Measurements from ENCODE around the gene TUBB1. TPM values are rescaled to one million over a fixed set of nuclear protein-coding genes. Genes with fewer than 3 reads are reported as not detected.

TUBB1 gene
- polyA plus RNA-seq, 1 donor from 2014 or later: 7.8 TPM

DNA sequence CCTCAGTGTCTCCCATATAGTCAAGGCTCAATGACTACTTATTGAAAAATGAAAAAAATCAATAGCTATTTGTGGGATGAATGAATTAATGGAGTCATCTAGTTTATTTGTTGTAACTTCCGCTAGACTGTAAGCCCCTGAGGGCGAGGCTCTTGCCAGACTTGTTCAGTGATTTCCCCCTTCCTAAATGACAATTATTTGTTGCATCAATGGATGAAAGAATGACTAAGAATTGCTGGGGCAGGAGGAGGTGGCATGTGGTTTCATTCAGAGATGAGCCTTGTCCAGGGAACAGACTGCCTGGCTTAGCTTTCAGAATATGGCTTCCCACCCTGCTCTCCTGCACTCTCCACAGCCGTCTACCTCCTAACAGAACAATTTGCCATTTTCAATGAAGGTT, 24.5 kb downstream of the TUBB1 start:
- Mint-ChIP-seq H3K4me1 (peaks cover 37 to 55% (median 45%) of the 10 kb centered on the region in 3 donors), H3K36me3 (no peaks in the 10 kb centered on the region), H3K27ac (peak overlapping the region; percentile 32 to 94 (median 85)), H3K27me3 (no peaks in the 10 kb centered on the region), H3K4me3 (peak overlapping the region; percentile 82 to 94 (median 90)), H3K9me3 (no peaks in the 10 kb centered on the region)

DNA sequence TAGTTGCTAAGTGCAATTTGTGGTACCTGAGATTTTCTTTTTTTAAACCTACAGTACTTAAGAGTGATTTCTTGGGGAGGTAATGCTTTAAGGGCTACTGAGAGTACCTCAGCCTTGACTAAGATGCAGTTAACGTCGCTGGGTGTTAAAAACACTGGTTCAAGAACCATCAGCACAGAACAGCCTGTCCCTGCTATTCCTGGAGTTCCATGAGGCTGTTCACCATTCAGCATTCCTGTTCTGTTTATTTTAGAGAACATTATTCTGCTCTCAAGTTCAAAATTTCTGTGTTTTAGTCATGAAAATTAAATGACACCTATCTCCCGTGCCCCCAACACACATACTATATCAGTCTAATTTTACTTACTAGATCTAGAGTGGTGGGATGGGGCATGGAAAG, 25.1 kb downstream of the TUBB1 start:
- Mint-ChIP-seq H3K27me3 (peaks cover under 1% of the 10 kb centered on the region), H3K36me3 (no peaks in the 10 kb centered on the region), H3K4me1 (peaks cover 32 to 49% (median 40%) of the 10 kb centered on the region in 3 donors), H3K27ac (peak overlapping the region in 2 of 3 donors; percentile 85 to 94), H3K4me3 (peak overlapping the region in 1 of 4 donors; percentile 82), H3K9me3 (no peaks in the 10 kb centered on the region)

DNA sequence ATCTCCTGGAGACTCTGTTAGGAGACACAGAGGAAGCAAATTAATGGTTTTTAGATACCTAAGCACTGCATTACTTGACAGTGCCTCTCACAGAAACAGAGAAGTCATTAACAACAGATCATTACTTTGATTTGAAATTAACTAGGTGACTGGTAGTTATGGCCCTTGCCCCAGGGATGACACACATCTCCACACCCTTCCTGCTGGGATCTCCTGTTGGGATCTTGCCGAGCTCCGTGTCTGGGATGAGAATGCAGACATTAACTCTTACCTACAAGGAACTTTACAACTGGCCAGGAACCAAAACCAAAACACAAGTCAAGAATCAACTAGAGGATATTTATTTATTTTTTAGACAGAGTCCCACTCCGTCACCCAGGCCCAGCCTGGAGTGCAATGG, 25.6 kb downstream of the TUBB1 start:
- Mint-ChIP-seq H3K36me3 (no peaks in the 10 kb centered on the region), H3K9me3 (no peaks in the 10 kb centered on the region), H3K27me3 (peaks cover 2% of the 10 kb centered on the region), H3K4me1 (peaks cover 30 to 45% (median 36%) of the 10 kb centered on the region in 3 donors), H3K27ac (peak overlapping the region in 1 of 3 donors; percentile 85), H3K4me3 (peak overlapping the region in 1 of 4 donors; percentile 28)

DNA sequence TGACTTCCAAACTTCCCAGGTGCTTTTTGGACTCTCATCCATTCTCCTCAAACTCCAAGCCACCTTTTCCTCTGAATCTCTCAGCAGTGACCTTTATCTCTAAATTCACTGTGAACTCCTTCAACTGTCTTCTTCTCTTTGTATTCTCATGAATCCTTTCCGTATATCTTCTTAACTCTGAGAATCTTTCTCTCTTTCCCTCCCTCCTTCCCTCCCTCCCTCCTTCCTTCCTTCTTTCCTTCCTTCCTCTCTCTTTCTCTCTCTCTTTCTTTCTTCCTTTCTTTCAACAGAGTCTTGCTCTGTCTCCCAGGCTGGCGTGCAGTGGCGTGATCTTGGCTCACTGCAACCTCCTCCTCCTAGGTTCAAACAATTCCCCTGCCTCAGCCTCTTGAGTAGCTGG, 27.6 kb downstream of the TUBB1 start:
- no peaks in the 10 kb centered on the region for H3K9me3 Mint-ChIP-seq
- H3K27ac Mint-ChIP-seq: no peak overlapping the region
- peaks cover 15 to 31% (median 17%) of the 10 kb centered on the region in 3 donors for H3K4me1 Mint-ChIP-seq
- H3K36me3 Mint-ChIP-seq: no peaks in the 10 kb centered on the region
- H3K4me3 Mint-ChIP-seq: peak overlapping the region in 1 of 4 donors; percentile 13
- peaks cover 16% of the 10 kb centered on the region for H3K27me3 Mint-ChIP-seq

DNA sequence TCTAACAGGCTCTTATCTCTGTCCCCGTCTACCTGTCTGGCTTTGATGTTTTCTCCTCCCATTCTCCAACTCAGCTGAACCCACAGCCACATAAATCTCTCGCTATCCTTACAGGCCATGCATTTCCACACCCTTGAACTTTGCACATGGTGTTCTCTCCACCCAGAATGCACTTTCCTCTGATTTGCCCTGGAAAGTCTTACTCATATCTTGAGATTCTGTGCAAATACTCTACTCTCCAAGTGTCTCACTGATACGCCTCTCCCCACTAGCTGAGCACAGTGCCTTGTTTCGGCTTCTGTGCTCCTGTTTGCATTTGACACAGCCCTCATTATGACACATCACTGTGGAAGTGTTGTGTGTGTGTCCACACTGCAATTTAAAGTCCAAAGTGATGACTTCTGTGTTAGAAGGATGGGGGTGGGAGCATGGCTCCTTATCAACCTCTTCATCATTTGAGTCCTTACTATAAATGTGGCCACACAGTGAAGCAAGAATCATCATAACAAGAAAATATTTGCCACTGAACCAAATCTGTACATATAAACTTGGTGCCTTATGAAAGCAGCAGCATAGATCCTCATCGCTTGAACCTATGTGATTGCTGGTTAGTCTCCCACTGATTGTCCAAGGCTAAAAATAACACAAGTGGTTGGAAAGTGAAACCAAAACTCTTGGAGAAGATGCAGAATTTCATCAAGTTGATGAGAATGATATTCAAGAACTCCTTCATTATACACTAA, 28.9 kb downstream of the TUBB1 start:
- Mint-ChIP-seq H3K36me3 (no peaks in the 10 kb centered on the region), H3K27ac (no peak overlapping the region), H3K27me3 (peaks cover 18% of the 10 kb centered on the region), H3K4me3 (peak overlapping the region in 1 of 4 donors; percentile 11), H3K4me1 (peaks cover 14 to 30% (median 17%) of the 10 kb centered on the region in 3 donors), H3K9me3 (no peaks in the 10 kb centered on the region)

DNA sequence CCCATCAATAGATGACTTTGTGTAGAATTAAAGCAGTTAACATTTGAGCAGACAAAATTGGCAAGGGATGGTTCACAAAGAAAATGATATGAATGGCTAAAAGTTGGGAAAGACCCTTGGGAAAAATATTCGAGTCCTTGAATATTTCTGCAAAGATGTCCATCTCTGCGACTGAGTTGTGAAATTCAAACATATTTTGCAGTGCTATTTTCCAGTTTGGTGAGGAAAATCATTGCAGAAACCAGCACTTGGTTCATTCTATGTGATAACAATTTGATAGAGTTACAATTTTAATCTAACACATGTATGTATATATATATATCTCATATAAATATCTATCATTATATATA, 29.4 kb downstream of the TUBB1 start:
- Mint-ChIP-seq H3K27me3 (peaks cover 18% of the 10 kb centered on the region), H3K4me1 (peaks cover 9 to 25% (median 13%) of the 10 kb centered on the region in 3 donors)

DNA sequence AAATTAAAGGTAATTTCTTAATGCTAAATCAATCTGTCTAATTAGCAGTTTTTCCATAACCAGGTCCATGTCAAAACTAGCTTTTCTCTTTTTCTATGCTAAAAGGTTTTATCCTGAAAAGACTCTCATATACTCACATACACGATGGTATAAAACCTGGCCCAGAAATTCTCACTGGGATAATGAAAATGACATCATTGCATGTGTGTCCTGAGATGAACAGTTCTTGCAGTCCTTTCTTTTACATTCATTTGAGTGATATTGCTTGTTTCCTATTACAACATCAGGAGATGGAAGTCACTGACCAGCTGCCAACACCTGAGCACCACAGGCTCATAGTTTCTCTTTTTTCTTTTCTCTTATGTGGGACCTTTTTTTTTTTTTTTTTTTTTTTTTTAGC, 31.2 kb downstream of the TUBB1 start:
- Mint-ChIP-seq H3K36me3 (no peaks in the 10 kb centered on the region), H3K4me1 (peaks cover 0 to 12% (median 2%) of the 10 kb centered on the region in 3 donors), H3K27ac (no peak overlapping the region), H3K4me3 (no peak overlapping the region), H3K27me3 (peaks cover 22% of the 10 kb centered on the region), H3K9me3 (no peaks in the 10 kb centered on the region)

More for the DNA sequence above, 29.4 kb downstream of the TUBB1 start:
- no peaks in the 10 kb centered on the region for H3K36me3 Mint-ChIP-seq
- no peak overlapping the region for H3K27ac Mint-ChIP-seq
- no peak overlapping the region for H3K4me3 Mint-ChIP-seq
- H3K9me3 Mint-ChIP-seq: no peaks in the 10 kb centered on the region

DNA sequence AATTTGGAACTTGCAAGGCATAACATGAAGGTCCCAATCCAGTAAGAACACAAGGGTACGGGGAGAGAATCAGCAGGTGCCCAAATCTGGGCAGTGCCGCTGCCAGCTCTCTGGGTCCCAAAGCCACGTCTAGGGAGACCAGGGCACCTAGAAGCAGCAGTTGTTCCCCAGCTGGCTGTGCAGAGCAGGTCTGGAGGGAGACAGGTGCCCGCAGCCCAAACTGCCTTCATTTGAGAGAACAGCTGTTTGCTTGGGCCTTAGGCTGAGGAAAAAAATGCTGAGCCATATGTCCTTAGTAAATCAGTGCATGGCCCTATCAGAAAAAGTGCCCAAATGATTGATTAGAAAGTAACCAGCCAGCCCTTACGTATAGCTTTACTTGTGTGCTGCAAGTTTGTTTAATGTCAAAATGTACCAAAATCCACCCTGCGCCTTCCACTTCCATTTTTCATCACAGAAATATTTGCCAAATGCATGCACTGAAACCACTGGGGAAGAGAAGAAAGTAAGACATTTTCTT, 32.5 kb downstream of the TUBB1 start:
- no peaks in the 10 kb centered on the region for H3K36me3 Mint-ChIP-seq
- peaks cover 0 to 10% (median 2%) of the 10 kb centered on the region in 3 donors for H3K4me1 Mint-ChIP-seq
- no peaks in the 10 kb centered on the region for H3K9me3 Mint-ChIP-seq
- H3K4me3 Mint-ChIP-seq: no peak overlapping the region
- no peak overlapping the region for H3K27ac Mint-ChIP-seq
- H3K27me3 Mint-ChIP-seq: peaks cover 22% of the 10 kb centered on the region

DNA sequence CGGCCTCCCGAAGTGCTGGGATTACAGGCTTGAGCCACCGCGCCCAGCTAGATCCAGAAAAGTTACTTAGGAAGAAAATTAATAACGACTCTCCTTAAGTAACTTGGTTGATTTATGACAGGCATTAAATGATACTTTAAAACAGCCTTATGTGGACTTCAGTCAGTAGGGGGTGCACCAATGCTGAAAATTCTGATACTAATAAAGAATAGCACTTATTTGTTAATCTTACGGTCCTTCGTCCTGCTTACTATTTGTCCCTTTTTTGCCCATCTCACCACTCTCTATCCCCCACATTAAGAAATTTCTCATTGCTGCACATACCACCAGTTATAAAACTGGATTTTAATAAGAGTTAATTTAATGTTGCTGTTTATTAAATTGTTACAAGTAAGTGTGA, 36.1 kb downstream of the TUBB1 start:
- no peaks in the 10 kb centered on the region for H3K36me3 Mint-ChIP-seq
- H3K9me3 Mint-ChIP-seq: no peaks in the 10 kb centered on the region
- peaks cover 0 to 2% (median 0%) of the 10 kb centered on the region in 3 donors for H3K4me1 Mint-ChIP-seq
- H3K4me3 Mint-ChIP-seq: no peak overlapping the region
- no peak overlapping the region for H3K27ac Mint-ChIP-seq
- H3K27me3 Mint-ChIP-seq: peaks cover 21% of the 10 kb centered on the region

DNA sequence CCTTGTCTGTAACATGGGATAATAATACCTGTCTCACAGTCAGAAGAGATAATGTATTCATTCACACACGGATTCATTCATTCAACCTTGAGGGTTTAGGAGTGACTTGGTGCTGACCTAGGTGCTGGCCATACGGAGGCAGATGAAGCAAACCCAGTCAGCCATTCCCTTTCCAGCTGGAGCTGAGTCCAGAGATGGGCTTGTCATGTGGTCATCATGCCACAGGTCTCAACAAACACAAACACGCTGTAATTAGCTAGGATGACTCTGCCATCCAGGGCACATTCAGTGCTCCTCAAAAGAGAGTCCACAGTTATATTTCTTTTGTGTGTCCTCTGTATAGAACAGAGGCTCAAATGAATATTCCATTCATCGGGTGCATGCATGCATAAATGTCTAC, 42.9 kb downstream of the TUBB1 start:
- Mint-ChIP-seq H3K27ac (no peak overlapping the region), H3K4me3 (no peak overlapping the region), H3K4me1 (no peaks in the 10 kb centered on the region), H3K9me3 (no peaks in the 10 kb centered on the region), H3K36me3 (no peaks in the 10 kb centered on the region), H3K27me3 (peaks cover 1% of the 10 kb centered on the region)

DNA sequence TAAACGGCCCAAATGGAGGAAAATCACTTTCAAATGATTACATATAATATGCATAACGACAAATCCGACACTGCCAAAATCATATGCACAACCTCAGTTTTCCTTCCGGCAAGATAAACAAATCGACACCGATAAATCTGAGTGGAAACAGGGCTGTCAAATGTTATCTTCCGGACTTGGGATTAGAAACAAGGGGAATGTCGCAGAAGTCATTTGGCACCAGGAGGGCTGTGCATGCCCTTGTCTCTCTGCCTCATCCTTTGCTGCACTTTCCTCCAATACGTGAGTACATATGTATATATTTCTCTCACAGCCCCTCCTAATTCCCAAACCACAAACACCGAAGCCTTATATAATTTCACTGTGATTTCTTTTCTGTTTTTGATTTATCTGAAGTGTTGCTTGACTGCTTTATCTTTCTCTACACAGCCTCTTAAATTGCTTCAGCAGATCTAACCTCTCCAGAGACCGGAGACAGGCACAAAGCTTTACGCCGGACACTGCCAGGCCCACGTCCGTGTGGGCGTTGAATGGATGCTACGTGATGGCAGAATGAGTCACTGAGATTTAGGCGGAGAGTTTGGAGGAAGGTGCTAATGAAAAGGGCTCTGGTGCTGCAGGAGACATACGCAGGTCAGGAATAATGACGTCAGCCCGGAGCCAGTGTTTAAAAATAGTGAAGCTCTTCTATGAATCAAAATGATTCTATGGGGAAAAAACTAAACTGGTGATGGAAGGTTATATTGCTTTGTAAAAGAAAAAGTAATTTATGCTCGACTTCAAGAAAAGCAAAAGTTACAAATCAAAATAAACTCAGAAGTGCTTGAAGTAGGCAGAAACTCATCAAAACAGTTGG, 44.4 kb downstream of the TUBB1 start:
- Mint-ChIP-seq H3K4me3 (no peak overlapping the region), H3K36me3 (no peaks in the 10 kb centered on the region), H3K27me3 (peaks cover 1% of the 10 kb centered on the region), H3K27ac (no peak overlapping the region), H3K4me1 (no peaks in the 10 kb centered on the region), H3K9me3 (no peaks in the 10 kb centered on the region)

DNA sequence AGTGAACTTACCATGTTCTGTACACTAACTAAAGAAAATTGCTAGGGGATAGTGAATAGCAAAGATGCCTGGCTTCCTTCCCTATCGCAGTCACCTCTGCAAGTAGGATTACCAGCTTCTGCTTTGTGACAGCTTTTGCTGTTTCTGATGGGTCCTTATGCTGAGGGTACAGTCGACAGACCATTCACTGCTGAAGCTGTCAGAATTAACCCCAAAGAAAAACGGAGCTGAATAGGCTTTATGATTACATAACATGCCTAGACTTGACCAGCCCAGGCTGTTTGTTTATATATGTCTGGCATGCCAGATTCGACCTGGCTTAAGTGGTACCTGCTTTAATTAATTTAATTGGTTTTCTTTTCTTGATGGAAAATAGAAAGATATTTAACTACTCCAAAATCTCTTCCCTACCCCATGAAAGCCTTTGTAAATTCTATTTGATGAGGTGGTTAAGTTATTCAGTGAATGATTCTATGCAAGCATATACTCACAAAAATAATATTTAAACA, 45.0 kb downstream of the TUBB1 start:
- H3K4me3 Mint-ChIP-seq: no peak overlapping the region
- peaks cover 1% of the 10 kb centered on the region for H3K27me3 Mint-ChIP-seq
- H3K9me3 Mint-ChIP-seq: no peaks in the 10 kb centered on the region
- H3K27ac Mint-ChIP-seq: no peak overlapping the region
- no peaks in the 10 kb centered on the region for H3K36me3 Mint-ChIP-seq
- no peaks in the 10 kb centered on the region for H3K4me1 Mint-ChIP-seq

DNA sequence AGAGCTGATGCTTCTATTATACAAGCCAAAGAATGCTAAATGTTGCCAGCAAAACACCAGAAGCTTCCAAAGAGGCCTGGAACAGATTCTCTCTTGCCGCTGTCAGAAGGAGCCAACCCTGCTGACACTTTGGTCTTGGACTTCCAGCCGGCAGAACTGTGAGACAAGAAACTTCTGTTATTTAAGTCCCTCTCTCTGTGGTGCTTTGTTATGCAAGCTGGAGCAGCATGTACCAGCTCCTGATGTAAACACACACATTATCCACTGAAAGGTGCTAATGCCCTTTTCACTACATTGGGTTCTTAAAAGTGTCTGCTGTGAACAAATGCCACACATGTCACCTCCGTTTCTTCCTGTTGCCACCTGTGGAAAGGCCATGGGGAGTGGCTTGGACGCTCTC, 49.3 kb downstream of the TUBB1 start:
- Mint-ChIP-seq H3K36me3 (peaks cover 1% of the 10 kb centered on the region), H3K4me1 (peaks cover 5 to 13% (median 11%) of the 10 kb centered on the region in 3 donors), H3K27ac (peak overlapping the region in 1 of 3 donors; percentile 71), H3K9me3 (no peaks in the 10 kb centered on the region), H3K4me3 (no peak overlapping the region), H3K27me3 (peaks cover 2% of the 10 kb centered on the region)

DNA sequence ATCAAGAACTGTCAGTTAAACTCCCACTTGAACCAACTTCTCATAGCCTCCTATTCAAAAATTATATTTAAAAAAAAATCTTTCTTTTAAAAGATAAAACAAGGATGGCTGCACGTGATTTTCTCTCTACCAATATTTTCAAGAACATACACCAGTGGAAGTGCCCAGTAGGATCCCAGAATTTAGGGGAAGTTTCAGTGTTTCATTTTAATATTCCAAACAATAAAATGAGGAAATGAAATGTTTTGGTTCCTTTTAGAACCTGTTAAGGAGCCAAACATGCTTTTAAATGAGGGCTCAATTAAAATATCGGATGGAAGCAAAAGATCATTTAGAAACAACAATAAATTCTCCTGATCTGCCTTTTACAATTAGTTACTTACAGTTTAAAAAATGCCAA, 49.8 kb downstream of the TUBB1 start:
- H3K27ac Mint-ChIP-seq: no peak overlapping the region
- H3K27me3 Mint-ChIP-seq: peaks cover 2% of the 10 kb centered on the region
- no peaks in the 10 kb centered on the region for H3K9me3 Mint-ChIP-seq
- H3K4me1 Mint-ChIP-seq: peaks cover 8 to 13% (median 11%) of the 10 kb centered on the region in 3 donors
- peaks cover 1% of the 10 kb centered on the region for H3K36me3 Mint-ChIP-seq
- no peak overlapping the region for H3K4me3 Mint-ChIP-seq

DNA sequence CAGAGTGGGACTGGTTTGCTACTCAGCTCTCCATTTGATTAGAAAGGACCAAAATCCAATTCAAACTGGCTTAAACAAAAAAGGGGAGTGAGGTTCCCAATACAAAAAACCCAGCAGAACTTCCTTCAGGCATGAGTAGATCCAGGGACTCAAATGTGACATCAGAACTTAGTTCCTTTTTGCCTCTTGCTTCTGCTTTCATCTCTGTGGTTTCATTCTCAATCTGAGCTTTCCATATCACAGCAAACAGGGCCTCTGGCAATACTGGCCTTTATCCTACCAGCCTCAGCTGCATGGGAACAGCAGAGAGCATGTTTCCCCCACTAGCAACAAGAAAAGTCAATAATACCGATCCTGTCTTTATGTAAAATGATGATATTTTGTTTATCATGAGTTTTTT, 52.0 kb downstream of the TUBB1 start:
- Mint-ChIP-seq H3K9me3 (no peaks in the 10 kb centered on the region), H3K36me3 (peaks cover 1% of the 10 kb centered on the region), H3K4me3 (no peak overlapping the region), H3K27ac (peak overlapping the region in 1 of 3 donors; percentile 68), H3K4me1 (peaks cover 8 to 13% (median 11%) of the 10 kb centered on the region in 3 donors), H3K27me3 (peaks cover 2% of the 10 kb centered on the region)
